ENCODE results near the gene ZNF180. TPM values are rescaled to one million over a fixed set of nuclear protein-coding genes. Genes with fewer than 3 reads are reported as not detected.

ZNF180 gene
- total RNA-seq (2014; rRNA removed; shearing (Covaris generic)) (11.8 and 14.2 TPM in 2 replicates), total RNA-seq (2022) (8.6 and 9.4 TPM in 2 replicates), Bru-seq, nascent RNA (percentile 72 among the genes with signal in this experiment), BruChase-seq, experiment 1, labeled RNA remaining after a 6-hour chase (percentile 72 among the genes with signal in this experiment), BruChase-seq, experiment 2, labeled RNA remaining after a 2-hour chase (percentile 70 among the genes with signal in this experiment)
- long read RNA-seq, full-length matches to known transcripts, result 6 of 10 reads
- long read RNA-seq, partial matches to known transcripts, result 0 of 10 reads
- long read RNA-seq, other reads (novel, unspliced or antisense), result 4 of 10 reads

DNA sequence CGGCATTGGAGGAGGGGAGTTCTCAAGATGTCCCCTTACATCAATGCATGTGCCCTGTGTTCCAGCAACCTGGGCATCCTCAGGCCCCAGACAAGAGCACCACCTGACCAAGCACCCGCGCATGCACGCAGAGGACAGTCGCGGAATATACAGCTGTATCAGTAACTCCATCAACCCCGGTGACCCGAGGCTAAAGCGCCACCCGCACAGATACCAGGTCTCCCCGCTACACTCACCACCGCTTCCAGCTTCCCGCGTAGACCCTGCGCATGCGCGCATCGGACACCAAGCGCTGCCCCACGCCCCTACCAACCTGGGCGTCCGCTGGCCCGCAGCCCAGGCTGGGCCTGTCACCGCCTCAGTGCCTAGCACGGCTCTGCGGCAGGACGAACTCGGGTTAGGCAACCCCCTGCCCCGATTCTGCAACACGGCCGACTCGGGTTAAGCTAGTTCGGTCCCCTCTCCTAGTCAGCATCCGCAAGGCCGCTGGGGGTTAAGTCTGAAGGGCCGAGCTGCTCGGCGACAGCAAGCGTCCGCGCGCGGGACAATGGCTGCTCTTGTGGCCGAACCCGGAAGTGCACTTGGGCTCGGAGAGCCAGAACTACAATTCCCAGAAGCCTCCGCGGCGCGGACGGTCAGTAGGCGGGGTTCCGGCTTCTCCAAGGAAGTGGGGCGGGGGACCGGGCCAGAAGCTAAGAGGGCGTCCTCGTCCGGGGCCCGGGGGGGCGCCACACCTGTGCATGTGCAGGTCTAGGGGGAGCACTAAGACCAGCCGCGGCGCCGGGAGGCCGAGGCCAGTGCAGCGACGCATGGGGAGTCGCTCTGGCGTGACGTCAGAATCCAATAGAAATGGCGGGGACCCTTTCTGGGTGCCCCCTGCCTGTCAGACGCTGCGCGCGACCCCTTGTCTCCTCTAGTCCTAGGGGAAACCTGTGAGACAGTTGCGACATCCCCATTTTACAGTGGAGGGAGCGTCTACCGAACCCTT, at the start of gene ZNF180:
TSS of gene ZNF180 (minus strand) at position 561 of the 988 bp plus-strand sequence. CDS start 3,188 bp downstream, outside the sequence.
- Histone ChIP-seq H3K9me3 (ENCODE audit: low read length) (peaks cover 32% of the 10 kb centered on the region; the same call in 1 of the 2 replicates), H3K27ac (ENCODE audit: low read depth, low read length, poor library complexity, severe bottlenecking) (peak within 1 kb of the TSS; percentile 52), H3K36me3 (ENCODE audit: insufficient read depth, low read length) (peaks cover 41% of the 10 kb centered on the region), H3K4me2 (ENCODE audit: low read length) (peak within 1 kb of the TSS; percentile 76), H3K79me2 (ENCODE audit: insufficient read depth, low read depth, low read length) (peaks cover 19% of the 10 kb centered on the region), H3K4me3 (ENCODE audit: low read depth, low read length, poor library complexity, severe bottlenecking) (peak within 1 kb of the TSS; percentile 86), H3K4me1 (ENCODE audit: insufficient read depth, low read length, poor library complexity, severe bottlenecking) (peaks cover 9% of the 10 kb centered on the region), H2AFZ (ENCODE audit: low read length) (peak within 1 kb of the TSS; percentile 73), H3K9me2 (ENCODE audit: insufficient read depth, low read length) (no peaks in the 10 kb centered on the region), H4K20me1 (ENCODE audit: insufficient read depth, low read length) (no peaks in the 10 kb centered on the region)
- intact Hi-C loops (cut with micrococcal nuclease; ENCODE audit: unreplicated experiment), result loop anchor here (1.0 kb wide), 1 partner anchor 336 kb away; no protein-coding TSS in a partner anchor
- ChIA-PET POLR2A (no interaction called here), CTCF (ENCODE audit: unreplicated experiment) (no interaction called here)
- TF ChIP-seq EZH2phosphoT487 (IDR thresholded peaks at IDR 0.05; ENCODE audit: borderline replicate concordance, low read depth, low read length), result no peak
- TF ChIP-seq CTCF (conservative IDR thresholded peaks at IDR 0.05; ENCODE audit: low read length), result peak; percentile 64
- BruUV-seq (replicated peaks), result TSS peak; percentile 72
- peak; percentile 98 for DNase-seq (ENCODE audit: low spot score)

DNA sequence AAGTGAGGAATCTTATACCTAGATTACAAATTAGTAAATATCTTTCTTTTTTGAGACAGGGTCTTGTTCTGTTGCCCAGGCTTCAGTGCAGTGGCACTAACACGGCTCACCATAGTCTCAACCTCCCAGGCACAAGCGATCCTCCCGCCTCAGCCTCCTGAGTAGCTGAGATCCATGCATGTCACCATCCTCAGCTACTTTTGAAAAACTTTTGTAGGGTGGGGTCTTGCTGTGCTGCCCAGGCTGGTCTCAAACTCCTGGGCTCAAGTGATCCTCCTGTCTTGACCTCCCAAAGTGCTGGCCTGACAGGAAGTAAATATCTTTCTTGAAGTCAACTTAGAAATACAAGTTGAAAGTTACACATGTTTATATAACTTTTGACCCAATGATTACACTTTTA, 49.2 kb upstream of the ZNF180 start:
- Histone ChIP-seq H3K9me2 (ENCODE audit: insufficient read depth, low read length) (no peaks in the 10 kb centered on the region), H2AFZ (ENCODE audit: low read length) (no peak overlapping the region), H3K79me2 (ENCODE audit: insufficient read depth, low read depth, low read length) (no peaks in the 10 kb centered on the region), H3K36me3 (ENCODE audit: insufficient read depth, low read length) (no peaks in the 10 kb centered on the region), H4K20me1 (ENCODE audit: insufficient read depth, low read length) (no peaks in the 10 kb centered on the region), H3K9me3 (ENCODE audit: low read length) (no peaks in the 10 kb centered on the region), H3K4me3 (ENCODE audit: low read depth, low read length, poor library complexity, severe bottlenecking) (no peak overlapping the region), H3K27ac (ENCODE audit: low read depth, low read length, poor library complexity, severe bottlenecking) (no peak overlapping the region), H3K4me1 (ENCODE audit: insufficient read depth, low read length, poor library complexity, severe bottlenecking) (no peaks in the 10 kb centered on the region), H3K4me2 (ENCODE audit: low read length) (no peak overlapping the region)
- ChIA-PET POLR2A (no interaction called here), CTCF (ENCODE audit: unreplicated experiment) (no interaction called here)
- TF ChIP-seq CTCF (conservative IDR thresholded peaks at IDR 0.05; ENCODE audit: low read length) (no peak), EZH2phosphoT487 (IDR thresholded peaks at IDR 0.05; ENCODE audit: borderline replicate concordance, low read depth, low read length) (no peak)
- no TSS peak for BruUV-seq (replicated peaks)
- intact Hi-C loops (cut with micrococcal nuclease; ENCODE audit: unreplicated experiment), result no loop called here
- DNase-seq (ENCODE audit: low spot score), result no peak

All from OCI-LY7 (cell line).